ENCODE measurements around the gene DCBLD1. TPM values are rescaled to one million over a fixed set of nuclear protein-coding genes. Genes with fewer than 3 reads are reported as not detected.

Gene DCBLD1
- total and polyA plus RNA-seq, 2 of the 13 experiments (the other 11 are each of a cell fraction or from before 2014, with no cell fraction given): 23.2 to 41.5 TPM

- TF ChIP-seq FUBP1 (CRISPR knock-in tag; IDR thresholded peaks at IDR 0.05; ENCODE audit: borderline replicate concordance) (no peak), MTA3 (CRISPR knock-in tag; IDR thresholded peaks at IDR 0.05) (no peak), HMGXB4 (CRISPR knock-in tag; IDR thresholded peaks at IDR 0.05; ENCODE audit: borderline replicate concordance in 1 of 2, low read depth in 1 of 2) (peak; percentile 59 to 89; a peak in 2 of 4 replicates), ZFP36L2 (CRISPR knock-in tag; IDR thresholded peaks at IDR 0.05) (no peak), ZNF18 (CRISPR knock-in tag; IDR thresholded peaks at IDR 0.05; ENCODE audit: insufficient replicate concordance) (no peak), ZHX2 (IDR thresholded peaks at IDR 0.05; ENCODE audit: low read depth) (no peak), ZHX2 (CRISPR knock-in tag; IDR thresholded peaks at IDR 0.05; ENCODE audit: borderline replicate concordance) (no peak), ZNF740 (CRISPR knock-in tag; IDR thresholded peaks at IDR 0.05) (no peak; the same call in 1 of the 2 replicates), AGO1 (IDR thresholded peaks at IDR 0.05; ENCODE audit: low read depth, low read length, poor library complexity, severe bottlenecking) (no peak)
These were observed 4.3 kb upstream of the DCBLD1 start (continued) for GRCh38 chr6:117477988-117478852.
